HTERT RPE-1 (cell line): ENCODE results near the gene WT1.

Source experiments
- in situ Hi-C: fragments of 300-500 bp; cut with MboI; formaldehyde crosslinking; loops from 4 replicates; pipeline ENCODE4 v1.14.3; 2020; ENCODE audit warnings: low sequenced_read_pairs

WT1 gene

DNA sequence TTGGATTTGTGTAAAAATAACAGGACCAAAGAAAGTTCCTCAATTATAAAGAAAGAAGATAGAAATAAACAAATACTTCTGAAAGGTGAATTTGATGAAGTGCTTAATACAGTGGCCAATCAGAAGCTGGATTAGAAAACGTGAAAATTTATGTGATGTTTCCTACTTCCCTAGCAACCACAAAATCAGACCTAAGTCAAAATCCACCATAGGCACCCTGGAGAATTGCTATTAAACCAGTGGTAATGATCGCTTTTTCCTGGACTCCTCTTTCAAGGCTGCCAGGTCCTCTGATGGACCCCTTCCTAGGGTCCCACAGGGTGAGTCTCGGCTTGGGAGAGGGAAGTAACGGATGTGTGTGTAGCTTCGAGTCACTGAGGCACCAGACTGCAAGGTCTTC lies 9.6 kb downstream of the WT1 start:
- in situ Hi-C loops, result no loop called here

- in situ Hi-C loops, result no loop called here
Observed at GRCh38 chr11:32422545-32422944, 12.8 kb downstream of the WT1 start.

DNA sequence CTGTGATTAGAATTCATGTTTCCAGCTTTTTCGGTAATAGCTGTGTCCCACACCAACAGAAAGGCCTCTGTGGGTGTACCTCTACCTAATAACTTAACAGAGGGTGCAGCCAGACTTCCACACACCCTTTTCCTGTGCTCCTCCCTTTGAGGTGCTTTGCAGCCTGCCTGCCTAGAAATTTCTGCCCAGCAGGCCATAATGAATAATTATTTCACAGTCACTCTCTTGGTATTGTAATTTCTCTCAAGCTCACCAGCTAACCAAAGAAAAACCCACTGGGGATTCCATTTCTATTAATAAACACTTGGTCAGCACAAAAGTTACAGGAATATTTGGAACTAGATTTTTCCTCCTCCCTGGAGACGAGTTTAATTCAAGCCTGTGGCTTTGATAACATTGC lies 13.3 kb downstream of the WT1 start:
- in situ Hi-C loops, result no loop called here

DNA sequence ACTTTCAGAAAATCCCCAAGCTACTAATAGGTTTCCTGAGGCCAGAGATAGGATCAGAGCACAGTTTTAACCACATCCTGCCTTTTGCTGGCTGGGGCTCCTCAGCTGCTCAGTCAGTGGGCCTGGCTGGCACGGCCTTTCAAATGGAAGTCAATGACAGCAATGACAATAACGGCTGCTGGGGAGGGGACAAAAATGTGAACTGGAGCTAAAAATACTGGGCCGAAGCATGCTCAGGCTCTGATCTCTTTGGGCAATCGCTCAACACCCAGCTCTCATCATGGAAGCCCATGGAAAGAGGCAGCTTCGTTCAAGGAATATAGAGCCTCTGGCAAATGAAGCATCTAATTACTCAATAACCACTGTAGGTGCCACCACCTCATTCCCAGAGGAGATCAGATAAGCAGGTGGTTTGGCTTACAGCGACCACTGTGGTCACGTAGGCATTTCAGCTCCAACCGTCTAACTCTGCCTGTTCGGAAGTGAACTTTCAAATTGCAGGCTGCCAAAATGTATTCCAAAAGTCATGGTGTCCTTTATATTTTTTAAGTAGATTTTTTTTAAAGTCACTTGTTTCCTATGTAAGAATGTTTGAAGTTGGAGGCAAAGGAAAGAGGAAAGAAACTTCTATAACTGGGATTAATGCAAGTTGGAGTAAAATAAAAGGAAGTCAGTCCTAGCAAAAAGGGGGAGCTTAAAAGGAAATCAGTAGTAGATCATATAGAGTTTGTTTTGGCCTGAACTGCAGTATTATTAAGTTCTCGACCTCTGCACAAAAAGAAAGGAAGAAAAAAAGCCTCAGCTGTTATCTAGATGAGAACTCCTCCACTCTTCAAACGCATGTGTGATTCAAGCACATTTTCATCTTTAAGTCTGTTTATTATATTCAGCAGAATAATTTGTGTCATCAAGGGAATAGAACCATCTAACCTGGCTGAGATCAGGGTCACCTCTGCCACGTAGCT lies 14.1 kb downstream of the WT1 start:
- in situ Hi-C loops, result no loop called here

GRCh38 chr11:32420139-32420538 lies 15.2 kb downstream of the WT1 start:
- in situ Hi-C loops, result no loop called here

GRCh38 chr11:32418836-32419235 lies 16.5 kb downstream of the WT1 start:
- in situ Hi-C loops, result no loop called here

DNA sequence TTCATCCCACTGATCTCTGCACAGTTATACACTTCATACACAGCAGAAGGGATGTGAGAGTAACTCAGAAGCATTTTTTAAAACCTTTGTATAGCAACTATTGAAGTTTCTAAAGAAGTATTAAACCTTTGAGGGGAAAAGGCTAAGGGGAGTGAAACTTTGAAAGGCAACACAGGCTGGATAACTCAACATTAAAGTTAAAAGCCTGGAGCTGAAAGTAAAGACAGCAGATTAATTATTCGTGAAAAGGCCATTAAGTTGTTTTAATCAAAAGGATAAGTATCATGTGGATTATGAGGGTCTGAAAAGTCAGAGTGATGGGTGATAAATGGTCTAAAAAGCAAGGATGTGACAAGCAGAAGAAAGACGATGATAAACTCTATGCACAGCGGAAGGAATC lies 17.5 kb downstream of the WT1 start:
- in situ Hi-C loops, result no loop called here

DNA sequence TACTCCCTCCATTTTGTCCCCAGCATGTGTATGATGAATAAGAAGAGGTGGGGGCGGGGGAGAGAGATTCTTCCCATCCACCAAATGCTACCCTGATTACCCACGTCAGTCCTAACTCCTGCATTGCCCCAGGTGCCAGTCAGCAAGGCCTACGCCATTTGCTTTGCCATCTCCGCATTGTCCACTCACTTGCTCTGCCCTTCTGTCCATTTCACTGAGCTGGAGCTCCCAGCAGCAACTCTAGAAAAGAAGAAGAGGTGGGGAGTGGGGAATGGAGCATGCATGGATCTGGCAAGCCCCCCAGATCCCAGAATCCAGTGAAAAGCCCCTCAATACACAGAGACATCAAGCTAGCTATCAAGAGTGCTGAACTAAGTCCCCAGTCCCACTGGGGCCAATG lies 19.0 kb downstream of the WT1 start:
- in situ Hi-C loops, result no loop called here

GRCh38 chr11:32414925-32415324 lies 20.4 kb downstream of the WT1 start:
- in situ Hi-C loops, result no loop called here

- in situ Hi-C loops, result no loop called here
Observed at GRCh38 chr11:32411942-32412615, 23.3 kb downstream of the WT1 start.

DNA sequence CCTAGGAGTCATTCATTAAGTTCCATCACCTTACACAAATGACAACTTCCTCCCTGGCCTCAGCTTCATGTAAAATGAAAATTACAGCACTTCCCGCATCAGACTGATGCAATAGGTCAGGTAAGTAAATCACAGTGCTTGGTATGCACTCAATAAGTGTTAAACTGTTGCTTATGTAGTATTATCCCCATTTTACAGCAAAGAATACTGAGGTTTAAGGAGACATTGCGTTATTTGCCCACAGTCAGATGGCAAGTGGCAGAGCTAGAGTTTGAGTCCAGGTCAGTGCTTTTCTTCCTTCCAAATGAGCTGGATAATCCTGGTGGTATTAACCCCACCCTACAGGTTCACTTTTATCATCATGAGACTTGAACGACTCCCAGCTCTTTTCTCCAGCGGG lies 29.7 kb downstream of the WT1 start:
- in situ Hi-C loops, result no loop called here

DNA sequence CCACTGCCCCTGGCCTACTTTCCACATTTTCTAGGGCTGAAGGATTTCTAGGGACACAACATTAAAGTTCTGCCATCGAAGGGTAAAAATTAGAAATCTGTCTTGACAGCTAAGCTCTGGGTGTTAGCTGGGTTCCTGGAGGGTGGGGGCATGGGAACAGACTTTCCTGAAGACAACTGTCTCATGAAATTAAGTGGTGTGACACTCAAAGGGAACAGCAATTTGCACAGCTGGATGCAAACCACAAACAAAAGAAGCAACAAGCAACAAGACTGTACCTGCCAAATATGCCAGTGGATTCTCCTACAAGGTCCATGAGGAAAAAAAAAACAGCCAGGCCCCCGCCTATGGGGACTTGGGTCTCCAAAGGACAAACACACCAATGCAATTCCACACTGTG lies 32.5 kb downstream of the WT1 start:
- in situ Hi-C loops, result no loop called here

- in situ Hi-C loops, result no loop called here
Observed at GRCh38 chr11:32400670-32401369, 34.5 kb downstream of the WT1 start.

DNA sequence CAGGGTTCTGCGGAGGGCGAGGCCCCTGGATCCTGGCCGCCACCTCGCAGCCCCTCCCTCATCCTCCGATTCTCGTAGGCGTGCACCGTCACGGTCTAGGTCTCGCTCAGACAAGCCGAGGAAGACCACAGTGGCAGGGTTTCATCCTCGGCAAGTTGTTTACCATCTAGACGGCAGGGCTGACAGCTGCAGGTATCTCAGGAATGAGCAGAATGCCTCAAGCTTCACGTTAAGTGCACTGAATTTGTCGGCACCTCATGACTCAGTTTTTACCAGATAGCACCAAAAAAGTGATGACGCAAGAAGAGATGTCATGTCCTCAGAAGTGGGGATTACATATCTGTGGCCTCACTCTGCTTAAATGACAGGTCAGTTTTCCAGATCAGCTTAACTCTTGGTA lies 35.1 kb downstream of the WT1 start:
- in situ Hi-C loops, result no loop called here

- in situ Hi-C loops, result no loop called here
Observed at GRCh38 chr11:32396991-32397390, 38.3 kb downstream of the WT1 start.

GRCh38 chr11:32396331-32396730 lies 39.0 kb downstream of the WT1 start:
- in situ Hi-C loops, result no loop called here

- in situ Hi-C loops, result no loop called here
Observed at GRCh38 chr11:32395127-32395526, 40.2 kb downstream of the WT1 start.

DNA sequence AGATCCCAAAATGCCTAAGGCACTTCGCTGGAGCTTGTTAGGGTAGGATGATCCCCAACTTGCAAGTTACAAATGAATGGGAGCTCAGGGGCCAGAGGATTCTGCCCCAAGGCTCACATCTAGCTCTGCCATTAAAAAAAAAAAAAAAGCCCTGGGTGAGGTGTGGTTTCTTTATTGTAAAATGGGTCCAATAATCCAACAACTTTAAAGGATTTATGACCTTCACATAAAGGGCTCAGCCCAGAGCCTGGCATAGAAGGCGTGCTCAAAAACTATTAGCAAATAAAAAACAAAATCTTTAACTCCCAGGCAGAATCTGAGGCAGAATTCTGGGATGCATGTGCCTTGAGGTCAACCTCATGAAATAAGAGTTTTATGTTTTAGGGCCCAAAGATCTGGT lies 42.5 kb downstream of the WT1 start:
- in situ Hi-C loops, result no loop called here

GRCh38 chr11:32391956-32392553 lies 43.3 kb downstream of the WT1 start:
- in situ Hi-C loops, result no loop called here

DNA sequence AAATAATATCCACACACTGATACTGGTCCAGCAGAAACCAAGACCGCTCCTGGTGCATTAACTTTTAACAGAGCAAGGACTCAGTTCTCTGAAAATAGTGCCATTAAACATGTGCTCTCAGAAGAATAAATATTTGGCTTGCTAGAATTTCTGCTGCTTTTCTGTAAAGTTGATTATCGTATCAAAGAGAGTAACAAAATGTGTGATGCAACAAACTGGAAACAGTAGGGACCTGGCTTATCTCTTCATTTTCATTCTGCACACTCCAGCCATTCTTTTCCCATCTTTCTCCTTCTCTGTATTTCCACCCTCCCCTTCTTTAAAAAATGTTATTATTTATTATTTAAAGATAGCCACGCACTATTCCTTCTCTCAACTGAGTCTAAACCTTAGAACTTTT lies 43.9 kb downstream of the WT1 start:
- in situ Hi-C loops, result no loop called here

- in situ Hi-C loops, result no loop called here
Observed at GRCh38 chr11:32390712-32391111, 44.6 kb downstream of the WT1 start.
